ENCODE measurements around the gene APAF1.

Gene APAF1

DNA sequence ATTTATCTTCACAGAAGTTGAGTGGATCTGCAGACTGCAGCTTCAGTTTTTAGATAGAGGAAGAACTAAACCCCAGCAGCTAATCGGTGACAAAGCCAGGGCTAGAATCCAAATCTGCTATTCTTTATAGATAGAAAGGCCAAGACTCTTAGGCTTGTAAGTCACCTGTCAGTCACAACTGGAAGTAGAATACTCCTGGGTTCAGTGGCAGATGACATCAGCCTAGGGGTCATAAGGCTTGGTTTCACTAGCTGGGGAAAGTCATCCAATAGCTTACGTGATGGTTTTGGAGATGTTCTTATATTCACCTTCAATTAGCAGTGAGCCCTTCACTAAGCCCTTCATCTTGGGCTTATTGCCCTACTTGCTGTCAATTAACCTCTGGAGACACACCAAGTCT lies 93.4 kb downstream of the APAF1 start:
- TF ChIP-seq, protein P1, sequence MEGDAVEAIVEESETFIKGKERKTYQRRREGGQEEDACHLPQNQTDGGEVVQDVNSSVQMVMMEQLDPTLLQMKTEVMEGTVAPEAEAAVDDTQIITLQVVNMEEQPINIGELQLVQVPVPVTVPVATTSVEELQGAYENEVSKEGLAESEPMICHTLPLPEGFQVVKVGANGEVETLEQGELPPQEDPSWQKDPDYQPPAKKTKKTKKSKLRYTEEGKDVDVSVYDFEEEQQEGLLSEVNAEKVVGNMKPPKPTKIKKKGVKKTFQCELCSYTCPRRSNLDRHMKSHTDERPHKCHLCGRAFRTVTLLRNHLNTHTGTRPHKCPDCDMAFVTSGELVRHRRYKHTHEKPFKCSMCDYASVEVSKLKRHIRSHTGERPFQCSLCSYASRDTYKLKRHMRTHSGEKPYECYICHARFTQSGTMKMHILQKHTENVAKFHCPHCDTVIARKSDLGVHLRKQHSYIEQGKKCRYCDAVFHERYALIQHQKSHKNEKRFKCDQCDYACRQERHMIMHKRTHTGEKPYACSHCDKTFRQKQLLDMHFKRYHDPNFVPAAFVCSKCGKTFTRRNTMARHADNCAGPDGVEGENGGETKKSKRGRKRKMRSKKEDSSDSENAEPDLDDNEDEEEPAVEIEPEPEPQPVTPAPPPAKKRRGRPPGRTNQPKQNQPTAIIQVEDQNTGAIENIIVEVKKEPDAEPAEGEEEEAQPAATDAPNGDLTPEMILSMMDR (IDR thresholded peaks at IDR 0.05; ENCODE audit: borderline replicate concordance, insufficient read depth, low read depth, low read length): no peak
- H3K4me3 ChIP-seq (ENCODE audit: low read depth, low read length): no peak overlapping the region

DNA sequence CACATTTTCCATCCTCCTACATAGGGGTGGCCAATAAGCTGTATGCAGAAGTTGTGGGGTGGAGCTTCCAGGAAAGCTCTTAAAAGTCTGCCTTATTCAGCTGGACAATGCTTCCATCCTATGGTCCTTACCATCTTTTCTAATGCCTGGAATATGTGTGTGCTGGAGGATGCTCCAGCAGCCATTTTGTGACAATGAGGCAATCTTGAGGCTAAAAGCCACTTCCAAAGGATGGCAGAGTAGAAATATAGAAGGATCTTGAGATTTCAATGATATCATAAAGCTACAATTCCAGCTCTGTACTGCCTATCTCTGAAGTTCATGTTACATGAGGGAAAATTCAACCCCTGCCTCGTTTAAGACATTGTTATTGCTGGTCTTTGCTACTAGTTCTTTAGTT lies 95.7 kb downstream of the APAF1 start:
- TF ChIP-seq, protein P1 (IDR thresholded peaks at IDR 0.05; ENCODE audit: borderline replicate concordance, insufficient read depth, low read depth, low read length): no peak
- no peak overlapping the region for H3K4me3 ChIP-seq (ENCODE audit: low read depth, low read length)

DNA sequence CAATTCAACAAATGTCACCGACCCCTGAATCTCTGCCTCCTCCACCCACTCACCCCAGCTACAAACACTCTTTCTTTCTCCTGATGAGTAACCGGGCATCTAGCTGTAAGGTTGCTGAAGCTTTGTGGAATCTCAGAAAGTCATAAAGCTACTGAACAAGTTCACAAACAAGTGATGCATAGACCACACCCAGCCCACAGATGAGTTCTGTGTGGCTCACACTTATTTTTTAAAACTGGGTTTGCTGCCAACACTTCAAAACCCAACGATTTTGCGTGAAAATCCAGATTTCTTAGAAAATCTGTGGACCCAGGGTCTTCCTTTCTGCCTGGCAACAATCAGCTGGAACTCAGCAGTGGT lies 96.1 kb downstream of the APAF1 start:
- TF ChIP-seq, protein P1 (IDR thresholded peaks at IDR 0.05; ENCODE audit: borderline replicate concordance, insufficient read depth, low read depth, low read length): no peak

DNA sequence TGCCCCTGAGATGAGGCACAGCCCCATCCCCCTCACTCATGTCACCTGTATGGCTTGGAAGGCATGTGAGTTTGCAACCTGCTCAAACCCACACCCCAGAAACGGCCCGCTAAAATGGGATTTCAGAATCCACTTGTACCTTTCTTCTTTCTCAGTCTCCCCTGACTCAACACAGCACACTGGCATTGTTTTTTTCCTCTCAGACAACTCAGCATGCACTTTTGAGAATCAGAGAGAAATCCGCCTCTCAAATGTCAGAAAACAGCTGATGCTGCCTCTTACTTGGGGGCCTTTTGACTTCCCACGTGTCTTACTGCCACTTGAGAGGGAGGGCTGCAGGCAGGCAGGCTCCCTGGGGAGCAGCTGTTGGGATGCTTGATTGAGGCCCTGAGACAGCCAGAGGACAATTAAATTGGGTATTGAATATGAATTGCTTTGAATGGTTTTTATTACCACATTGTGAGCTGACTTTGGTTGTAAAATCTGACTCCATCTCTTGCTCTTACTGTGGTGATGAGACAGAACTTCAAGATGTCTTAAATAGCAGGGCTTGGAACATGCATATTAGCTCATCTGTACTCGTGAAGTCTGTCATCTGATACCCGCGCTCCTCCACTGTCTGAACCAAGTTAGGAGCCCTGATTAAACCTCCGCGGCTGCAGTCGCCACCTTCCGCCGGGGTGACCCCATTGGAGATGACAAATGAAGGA lies 96.6 kb downstream of the APAF1 start:
- H3K4me3 ChIP-seq (ENCODE audit: low read depth, low read length): no peak overlapping the region
- TF ChIP-seq, protein P1 (IDR thresholded peaks at IDR 0.05; ENCODE audit: borderline replicate concordance, insufficient read depth, low read depth, low read length): no peak

More for the DNA sequence above, 96.1 kb downstream of the APAF1 start:
- H3K4me3 ChIP-seq (ENCODE audit: low read depth, low read length): no peak overlapping the region

DNA sequence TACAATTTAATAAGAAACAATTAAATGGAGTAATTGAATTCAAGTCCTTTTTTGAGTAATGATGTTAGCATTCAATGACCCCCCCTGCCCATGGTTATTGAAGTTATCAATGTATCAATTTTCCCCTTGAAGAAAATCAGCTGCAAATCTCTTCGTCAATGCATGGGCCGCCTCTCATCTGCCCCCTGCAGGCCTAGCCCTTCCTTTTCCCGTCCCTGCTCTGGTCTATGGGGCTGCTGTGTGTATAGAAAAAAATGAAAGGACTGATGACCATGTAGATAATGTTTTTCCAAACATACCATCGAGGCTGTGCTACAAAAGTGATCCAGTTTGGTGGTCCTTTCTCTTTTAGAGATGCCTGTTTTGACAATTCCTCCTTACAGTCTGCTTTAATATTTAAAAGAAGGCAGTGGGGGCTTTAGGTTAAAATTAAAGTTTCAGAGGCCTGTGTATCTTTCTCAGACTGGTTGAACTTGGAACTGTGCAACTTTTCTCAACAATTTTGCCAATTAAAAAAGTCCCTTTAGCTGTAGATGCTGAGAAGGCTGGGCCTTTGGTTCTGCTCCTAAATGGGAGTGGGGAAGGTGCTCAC lies 98.4 kb downstream of the APAF1 start:
- no peak overlapping the region for H3K4me3 ChIP-seq (ENCODE audit: low read depth, low read length)
- TF ChIP-seq, protein P1 (IDR thresholded peaks at IDR 0.05; ENCODE audit: borderline replicate concordance, insufficient read depth, low read depth, low read length): peak; percentile 81

DNA sequence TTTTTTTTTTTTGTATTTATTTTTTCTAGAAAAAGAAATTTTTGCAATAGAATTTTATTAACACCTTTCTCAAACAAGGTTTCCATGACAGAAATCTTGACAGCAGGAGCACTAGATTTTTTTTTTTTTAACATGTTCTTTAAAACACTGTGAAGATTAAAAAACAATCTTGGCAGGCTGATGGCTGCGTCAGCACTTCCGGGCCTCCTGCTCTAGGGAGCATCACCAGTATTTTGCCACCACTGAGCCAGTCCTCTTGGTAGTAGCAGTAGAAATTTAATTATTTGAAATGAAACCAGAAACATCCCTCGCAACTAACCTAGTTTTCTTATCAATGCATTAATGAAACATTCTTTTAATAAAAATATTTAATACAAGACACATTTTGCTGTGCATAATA lies 99.6 kb downstream of the APAF1 start:
- TF ChIP-seq, protein P1 (IDR thresholded peaks at IDR 0.05; ENCODE audit: borderline replicate concordance, insufficient read depth, low read depth, low read length): no peak
- no peak overlapping the region for H3K4me3 ChIP-seq (ENCODE audit: low read depth, low read length)
